HepG2 (cell line): ENCODE data around the gene PPP1R8. TPM values are rescaled to one million over a fixed set of nuclear protein-coding genes. Genes with fewer than 3 reads are reported as not detected.

Source experiments
- ASH2L ChIP-seq: fragments of 300-600, 200-600 bp; sonication (generic); IDR thresholded peaks from 2 replicates; pipeline ENCODE4 v1.7.0; 2017; ENCODE audit warnings: low read depth, mild to moderate bottlenecking, moderate library complexity, mixed read lengths, low read length; ENCODE audit not compliant: insufficient read length
- ATF7 ChIP-seq, 2 experiments: fragments of 450-650 bp in 1 of 2; sonication (generic) in 1 of 2; formaldehyde crosslinking in 1 of 2; IDR thresholded peaks; 2 replicates each; pipeline versions ENCODE4 v1.4.0 to v1.6.1; 2016 to 2020; ENCODE audit warnings: antibody characterized with exemption in 1 of 2, mild to moderate bottlenecking in 1 of 2, missing genetic modification reagents in 1 of 2
- E2F2 ChIP-seq: sonication (generic); formaldehyde crosslinking; IDR thresholded peaks from 2 replicates; pipeline ENCODE4 v1.4.0; 2020; ENCODE audit warnings: missing genetic modification reagents, borderline replicate concordance
- ELF1 ChIP-seq: sonication (generic); formaldehyde crosslinking; IDR thresholded peaks from 2 replicates; pipeline ENCODE4 v1.4.0; 2020; ENCODE audit warnings: missing genetic modification reagents
- ERF ChIP-seq: IDR thresholded peaks from 2 replicates; pipeline ENCODE4 v1.6.1; 2018; ENCODE audit warnings: missing biosample characterization, missing genetic modification reagents
- FOSL1 ChIP-seq: sonication (generic); formaldehyde crosslinking; IDR thresholded peaks from 2 replicates; pipeline ENCODE4 v1.9.0; 2021; ENCODE audit warnings: missing genetic modification reagents, borderline replicate concordance
- HOXA7 ChIP-seq: sonication (generic); formaldehyde crosslinking; IDR thresholded peaks from 2 replicates; pipeline ENCODE4 v1.8.1; 2022; ENCODE audit warnings: mild to moderate bottlenecking, missing genetic modification reagents, moderate library complexity
- LCORL ChIP-seq, 2 experiments: fragments of 450-650 bp in 1 of 2; sonication (generic) in 1 of 2; formaldehyde crosslinking in 1 of 2; IDR thresholded peaks; 2 replicates each; pipeline versions ENCODE4 v1.5.0 to v1.6.1; 2017 to 2020; ENCODE audit warnings: antibody characterized with exemption in 1 of 2, missing genetic modification reagents in 1 of 2
- MAFG ChIP-seq: sonication (generic); formaldehyde crosslinking; IDR thresholded peaks from 2 replicates; pipeline ENCODE4 v1.5.1; 2020; ENCODE audit warnings: mild to moderate bottlenecking, missing genetic modification reagents
- MEF2D ChIP-seq: sonication (generic); formaldehyde crosslinking; IDR thresholded peaks from 2 replicates; pipeline ENCODE4 v1.5.1; 2020; ENCODE audit warnings: mild to moderate bottlenecking, missing genetic modification reagents
- MIXL1 ChIP-seq: IDR thresholded peaks from 2 replicates; pipeline ENCODE4 v1.6.1; 2016
- NRL ChIP-seq: sonication (generic); formaldehyde crosslinking; IDR thresholded peaks from 2 replicates; pipeline ENCODE4 v1.5.0; 2020; ENCODE audit warnings: missing genetic modification reagents, mild to moderate bottlenecking, moderate library complexity, borderline replicate concordance
- POGZ ChIP-seq: sonication (generic); formaldehyde crosslinking; IDR thresholded peaks from 2 replicates; pipeline ENCODE4 v1.4.0; 2020; ENCODE audit warnings: mild to moderate bottlenecking, missing genetic modification reagents
- SPEN ChIP-seq: sonication (generic); formaldehyde crosslinking; IDR thresholded peaks from 2 replicates; pipeline ENCODE4 v1.5.1; 2020; ENCODE audit warnings: low read depth, mild to moderate bottlenecking, missing genetic modification reagents
- SUZ12 ChIP-seq: fragments of 150-350 bp; IDR thresholded peaks from 2 replicates; pipeline ENCODE4 v1.6.1; 2014; ENCODE audit warnings: low read depth, low read length
- SYNCRIP ChIP-seq: fragments of 200-400 bp; formaldehyde crosslinking; IDR thresholded peaks from 2 replicates; pipeline ENCODE4 v1.6.1; 2018; ENCODE audit warnings: mild to moderate bottlenecking, low read depth, low read length; ENCODE audit not compliant: insufficient read depth
- TAF15 ChIP-seq: fragments of 200-400 bp; formaldehyde crosslinking; IDR thresholded peaks from one replicate; pipeline ENCODE4 v1.6.1; 2018; ENCODE audit warnings: mild to moderate bottlenecking, low read depth, low read length; ENCODE audit not compliant: poor library complexity, severe bottlenecking
- TMF1 ChIP-seq: sonication (generic); formaldehyde crosslinking; IDR thresholded peaks from 2 replicates; pipeline ENCODE4 v1.8.1; 2022; ENCODE audit warnings: low read depth, missing genetic modification reagents
- YEATS4 ChIP-seq: sonication (generic); formaldehyde crosslinking; IDR thresholded peaks from 2 replicates; pipeline ENCODE4 v1.4.0; 2020; ENCODE audit warnings: missing genetic modification reagents, borderline replicate concordance
- ZMYM2 ChIP-seq: sonication (generic); formaldehyde crosslinking; IDR thresholded peaks from 2 replicates; pipeline ENCODE4 v1.8.0; 2022; ENCODE audit warnings: mild to moderate bottlenecking, missing genetic modification reagents
- ZNF12 ChIP-seq: sonication (generic); formaldehyde crosslinking; IDR thresholded peaks from 2 replicates; pipeline ENCODE4 v1.5.0; 2020; ENCODE audit warnings: missing genetic modification reagents
- ZNF276 ChIP-seq: sonication (generic); formaldehyde crosslinking; IDR thresholded peaks from 2 replicates; pipeline ENCODE4 v1.4.0; 2020; ENCODE audit warnings: mild to moderate bottlenecking, low read depth, missing genetic modification reagents
- ZNF282 ChIP-seq: fragments of 450-650 bp; IDR thresholded peaks from 2 replicates; pipeline ENCODE4 v1.6.1; 2018; ENCODE audit not compliant: partially characterized antibody
- ZNF451 ChIP-seq: sonication (generic); formaldehyde crosslinking; IDR thresholded peaks from 2 replicates; pipeline ENCODE4 v1.5.0; 2020; ENCODE audit warnings: mild to moderate bottlenecking, missing genetic modification reagents
- ZNF746 ChIP-seq: sonication (generic); formaldehyde crosslinking; IDR thresholded peaks from 2 replicates; pipeline ENCODE4 v1.8.0; 2022; ENCODE audit warnings: mild to moderate bottlenecking, missing genetic modification reagents
- ZNF749 ChIP-seq: sonication (generic); formaldehyde crosslinking; IDR thresholded peaks from 2 replicates; pipeline ENCODE4 v1.8.0; 2022; ENCODE audit warnings: mild to moderate bottlenecking, missing genetic modification reagents, moderate library complexity, borderline replicate concordance
- ZNF775 ChIP-seq: sonication (generic); formaldehyde crosslinking; IDR thresholded peaks from 2 replicates; pipeline ENCODE4 v1.4.0; 2020; ENCODE audit warnings: missing genetic modification reagents, mild to moderate bottlenecking, moderate library complexity, borderline replicate concordance
- ZSCAN31 ChIP-seq: sonication (generic); formaldehyde crosslinking; IDR thresholded peaks from 2 replicates; pipeline ENCODE4 v1.5.0; 2020; ENCODE audit warnings: low read depth, mild to moderate bottlenecking, missing genetic modification reagents
- polyA plus RNA-seq, 8 experiments: library from polyadenylated mRNA; depleted of rRNA in 3 of 8; stranded (reverse) in 7 of 8; unstranded in 1 of 8; fragments of >200 nt; fragmentation: Illumina TruSeq in 4 of 8; extraction: Trizol in 4 of 8; gene quantifications; 2 replicates each; pipeline versions ENCODE4 v1.2.1 to v1.2.3, GENCODE V29; 2011 to 2016; ENCODE audit warnings: low read depth in 4 of 8, missing spikeins in 1 of 8, mixed read lengths in 1 of 8; ENCODE audit not compliant: insufficient read depth in 1 of 8
- total RNA-seq, 5 experiments: library from RNA; depleted of rRNA; stranded (reverse); fragments of >200 nt; fragmentation: Illumina TruSeq; extraction: Trizol; gene quantifications; 2 replicates each; pipeline ENCODE4 v1.2.3, GENCODE V29; 2016; ENCODE audit warnings: low read depth in 1 of 5

PPP1R8 gene
- total and polyA plus RNA-seq, 2 of the 13 experiments (the other 11 are each of a cell fraction or from before 2014, with no cell fraction given) = 38.3 to 62.2 TPM

GRCh38 chr1:27830621-27831440 is at the start of gene PPP1R8 (continued):
- peak; percentile 81; the same call in 1 of the 2 replicates for TF ChIP-seq E2F2 (CRISPR knock-in tag)
- peak; percentile 90 for TF ChIP-seq ERF (CRISPR knock-in tag)
- TF ChIP-seq MEF2D (CRISPR knock-in tag) = peak; percentile 54; the same call in 1 of the 2 replicates
- no peak for TF ChIP-seq SYNCRIP
- peak; percentile 82 for TF ChIP-seq MIXL1 (CRISPR knock-in tag)
- TF ChIP-seq YEATS4 (CRISPR knock-in tag) = peak; percentile 56; the same call in 1 of the 2 replicates
- TF ChIP-seq TAF15 = no peak
- peak; percentile 50; the same call in 1 of the 2 replicates for TF ChIP-seq ZNF451
- TF ChIP-seq ASH2L = peak; percentile 89
- no peak for TF ChIP-seq ZNF749 (CRISPR knock-in tag)
- no peak for TF ChIP-seq MAFG (CRISPR knock-in tag)
- peak; percentile 44 for TF ChIP-seq SUZ12
- 0 out of 2 replicates have a peak, but pooled peaks have one; percentile 19 for TF ChIP-seq ZSCAN31 (CRISPR knock-in tag)
- TF ChIP-seq ZNF12 = peak; percentile 60; the same call in 1 of the 2 replicates
- TF ChIP-seq TMF1 (CRISPR knock-in tag) = no peak
- TF ChIP-seq ZNF746 (CRISPR knock-in tag) = peak; percentile 44; the same call in 1 of the 2 replicates
- no peak for TF ChIP-seq ZNF775 (CRISPR knock-in tag)
- TF ChIP-seq ELF1 (CRISPR knock-in tag) = peak; percentile 59
- peak; percentile 41; the same call in 1 of the 2 replicates for TF ChIP-seq NRL (CRISPR knock-in tag)
- TF ChIP-seq LCORL (IDR thresholded peaks at IDR 0.05) = no peak
- peak; percentile 73; the same call in 1 of the 2 replicates for TF ChIP-seq LCORL (CRISPR knock-in tag; IDR thresholded peaks at IDR 0.05)
- no peak for TF ChIP-seq ATF7 (IDR thresholded peaks at IDR 0.05)
- TF ChIP-seq ATF7 (CRISPR knock-in tag; IDR thresholded peaks at IDR 0.05) = no peak
- peak; percentile 66 for TF ChIP-seq POGZ (CRISPR knock-in tag)
- no peak for TF ChIP-seq FOSL1 (CRISPR knock-in tag)
- TF ChIP-seq ZNF282 = no peak
- peak; percentile 68; the same call in 1 of the 2 replicates for TF ChIP-seq SPEN
- no peak for TF ChIP-seq ZMYM2 (CRISPR knock-in tag)
- no peak for TF ChIP-seq ZNF276
- no peak for TF ChIP-seq HOXA7
